GM12878 (cell line): ENCODE measurements around the gene ACSM5.

ENCODE experiments used
- ATF2 ChIP-seq: IDR thresholded peaks from 2 replicates; pipeline ENCODE4 v1.6.1; 2012; ENCODE audit warnings: low read length, inconsistent platforms
- CTCF ChIP-seq, 3 experiments: IDR thresholded peaks in 2 of 3; conservative IDR thresholded peaks in 1 of 3; 2 replicates each; pipeline ENCODE4 v1.5.1; 2011; ENCODE audit warnings: low read depth in 3 of 3, low read length in 3 of 3, mild to moderate bottlenecking in 3 of 3, control low read depth in 2 of 3, moderate library complexity in 2 of 3, inconsistent platforms in 1 of 3, mixed read lengths in 1 of 3; ENCODE audit not compliant: control insufficient read depth in 2 of 3, insufficient read depth in 1 of 3; ENCODE audit errors: extremely low read depth in 1 of 3

- no peak for TF ChIP-seq ATF2
- no peak for TF ChIP-seq CTCF (IDR thresholded peaks at IDR 0.05 in 2 of 3, conservative IDR thresholded peaks at IDR 0.05 in 1 of 3; ENCODE audit: control insufficient read depth in 2 of 3, extremely low read depth in 1 of 3, insufficient read depth in 1 of 3, low read depth in 3 of 3, low read length in 3 of 3)
These were observed 27.0 kb upstream of the ACSM5 start for GRCh38 chr16:20382202-20382948.
